ENCODE results near the gene NUDT3.

DNA sequence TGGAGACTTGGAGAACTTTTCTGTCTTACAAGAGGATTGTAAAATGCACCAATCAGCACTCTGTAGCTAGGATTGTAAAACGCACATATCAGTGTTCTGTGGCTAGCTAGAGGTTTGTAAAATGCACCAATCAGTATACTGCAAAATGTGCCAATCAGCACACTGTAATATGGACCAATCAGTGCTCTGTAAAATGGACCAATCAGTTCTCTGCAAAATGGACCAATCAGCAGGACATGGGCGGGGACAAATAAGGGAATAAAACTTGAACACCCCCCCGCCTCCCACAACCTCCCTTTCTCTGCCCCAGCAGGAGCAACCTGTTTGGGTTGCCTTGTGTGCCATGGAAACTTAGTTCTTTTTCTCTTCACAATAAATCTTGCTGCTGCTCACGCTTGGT lies 46.2 kb upstream of the NUDT3 start:
- TF ChIP-seq POLR2AphosphoS5 (IDR thresholded peaks at IDR 0.05) (no peak), CTCF (IDR thresholded peaks at IDR 0.05) (no peak)

All from breast epithelium (tissue), 3 donors.